Endothelial cell (in vitro differentiated cells): ENCODE data around the gene FAM81B. TPM values are rescaled to one million over a fixed set of nuclear protein-coding genes. Genes with fewer than 3 reads are reported as not detected.
A peak's percentile ranks its signal among the peaks of the same experiment; 100 is the strongest.
"Not testable (repeated sequence)": the region's sequence is repeated elsewhere in the genome, so short reads cannot be mapped to it uniquely, and the experiment has no call there.

Experiments used
- DNase-seq: peaks from one replicate; pipeline ENCODE4 v3.0.0; 2021; ENCODE audit warnings: low spot score
- H3K27ac Mint-ChIP-seq: one replicate; pipeline ENCODE4 v1.8.0; 2021; ENCODE audit warnings: mixed read lengths, inconsistent platforms; ENCODE audit not compliant: unreplicated experiment
- H3K27me3 Mint-ChIP-seq: one replicate; pipeline ENCODE4 v1.8.0; 2021; ENCODE audit warnings: mild to moderate bottlenecking, moderate library complexity, mixed read lengths, inconsistent platforms; ENCODE audit not compliant: unreplicated experiment
- H3K36me3 Mint-ChIP-seq: one replicate; pipeline ENCODE4 v1.8.0; 2021; ENCODE audit warnings: mild to moderate bottlenecking, low read depth, mixed read lengths, inconsistent platforms; ENCODE audit not compliant: unreplicated experiment
- H3K4me1 Mint-ChIP-seq: one replicate; pipeline ENCODE4 v1.8.0; 2021; ENCODE audit warnings: mild to moderate bottlenecking, mixed read lengths, inconsistent platforms; ENCODE audit not compliant: unreplicated experiment
- H3K4me3 Mint-ChIP-seq: one replicate; pipeline ENCODE4 v1.8.0; 2021; ENCODE audit warnings: mild to moderate bottlenecking, mixed read lengths, inconsistent platforms; ENCODE audit not compliant: unreplicated experiment
- H3K9me3 Mint-ChIP-seq: one replicate; pipeline ENCODE4 v1.8.0; 2021; ENCODE audit warnings: mixed read lengths, inconsistent platforms; ENCODE audit not compliant: unreplicated experiment
- CTCF ChIP-seq: fragments of 200-600 bp; sonication (generic); IDR thresholded peaks from one replicate; pipeline ENCODE4 v1.5.0; 2021; ENCODE audit warnings: antibody characterized with exemption; ENCODE audit not compliant: unreplicated experiment
- total RNA-seq: library from RNA; stranded (reverse); fragmentation: NEBNext Ultra II Directional; extraction: Animal tissue kit (Norgen Biotek cat#: 25700); gene quantifications from one replicate; pipeline ENCODE4 v1.2.1, GENCODE V29; 2021; ENCODE audit not compliant: unreplicated experiment

FAM81B gene
- total RNA-seq, 1 donor from 2014 or later: 1.2 TPM

- no peaks in the 10 kb centered on the region for H3K4me1 Mint-ChIP-seq
- H3K9me3 Mint-ChIP-seq: no peaks in the 10 kb centered on the region
- H3K27me3 Mint-ChIP-seq: peaks cover 4% of the 10 kb centered on the region
- H3K36me3 Mint-ChIP-seq: no peaks in the 10 kb centered on the region
- no peak overlapping the region for H3K27ac Mint-ChIP-seq
- no peak for DNase-seq
- TF ChIP-seq CTCF: no peak
- H3K4me3 Mint-ChIP-seq: no peak overlapping the region
These were observed 6.5 kb upstream of the FAM81B start for GRCh38 chr5:95384485-95385213.

GRCh38 chr5:95385334-95385733, 5.8 kb upstream of the FAM81B start:
- no peak for DNase-seq
- H3K4me3 Mint-ChIP-seq: no peak overlapping the region
- H3K36me3 Mint-ChIP-seq: no peaks in the 10 kb centered on the region
- H3K4me1 Mint-ChIP-seq: peaks cover 1% of the 10 kb centered on the region
- peaks cover 4% of the 10 kb centered on the region for H3K27me3 Mint-ChIP-seq
- TF ChIP-seq CTCF: no peak
- no peaks in the 10 kb centered on the region for H3K9me3 Mint-ChIP-seq
- H3K27ac Mint-ChIP-seq: no peak overlapping the region

DNA sequence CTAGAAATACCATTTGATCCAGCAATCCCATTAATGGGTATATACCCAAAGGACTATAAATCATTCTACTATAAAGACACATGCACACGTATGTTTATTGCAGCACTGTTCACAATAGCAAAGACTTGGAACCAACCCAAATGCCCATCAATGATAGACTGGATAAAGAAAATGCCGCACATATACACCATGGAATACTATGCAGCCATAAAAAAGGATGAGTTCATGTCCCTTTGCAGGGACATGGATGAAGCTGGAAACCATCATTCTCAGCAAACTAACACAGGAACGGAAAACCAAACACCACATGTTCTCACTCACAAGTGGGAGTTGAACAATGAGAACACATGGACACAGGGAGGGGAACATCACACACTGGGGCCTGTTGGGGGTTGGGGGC, 799 bp downstream of the FAM81B start:
- H3K36me3 Mint-ChIP-seq, DNase-seq, H3K9me3 Mint-ChIP-seq, H3K27me3 Mint-ChIP-seq, H3K4me3 Mint-ChIP-seq: not testable (repeated sequence)
- peaks cover 26% of the 10 kb centered on the region for H3K4me1 Mint-ChIP-seq
- peak overlapping the region; percentile 94 for H3K27ac Mint-ChIP-seq

GRCh38 chr5:95392593-95393182, 1.5 kb downstream of the FAM81B start:
- no peak for TF ChIP-seq CTCF
- Mint-ChIP-seq H3K4me3 (peak overlapping the region; percentile 37), H3K27ac (peak overlapping the region; percentile 94), H3K9me3 (no peaks in the 10 kb centered on the region), H3K27me3 (peaks cover 4% of the 10 kb centered on the region), H3K36me3 (peaks cover 6% of the 10 kb centered on the region), H3K4me1 (peaks cover 26% of the 10 kb centered on the region)
- DNase-seq: peak; percentile 23

GRCh38 chr5:95393279-95393678, 2.1 kb downstream of the FAM81B start:
- no peak overlapping the region for H3K4me3 Mint-ChIP-seq
- peak overlapping the region; percentile 94 for H3K27ac Mint-ChIP-seq
- peaks cover 6% of the 10 kb centered on the region for H3K36me3 Mint-ChIP-seq
- no peaks in the 10 kb centered on the region for H3K9me3 Mint-ChIP-seq
- no peak for TF ChIP-seq CTCF
- peaks cover 26% of the 10 kb centered on the region for H3K4me1 Mint-ChIP-seq
- no peak for DNase-seq
- H3K27me3 Mint-ChIP-seq: peaks cover 4% of the 10 kb centered on the region
